ENCODE data around the gene NDP. TPM values are rescaled to one million over a fixed set of nuclear protein-coding genes. Genes with fewer than 3 reads are reported as not detected.

NDP gene
- total RNA-seq (2021) (0.23 to 0.28 TPM (median 0.27 TPM) in 3 replicates), Bru-seq, nascent RNA (percentile 18 among the genes with signal in this experiment)
- long read RNA-seq, experiment 1 = 0 reads
- long read RNA-seq, experiment 2 = 0 reads
- long read RNA-seq, experiment 3 = 0 reads

- ChIA-PET CTCF (interaction anchor here (1.2 to 1.8 kb wide), 3 partner anchors 15 to 270 kb away, joined by 4 to 9 read pairs (median 5); no protein-coding TSS in a partner anchor), POLR2A (no interaction called here)
- no peaks in the 10 kb centered on the region for H3K9me3 Mint-ChIP-seq
- H3K27ac Mint-ChIP-seq = peak within 1 kb of the TSS; percentile 91
- no peak for TF ChIP-seq ZNF138 (CRISPR knock-in tag; conservative IDR thresholded peaks at IDR 0.05)
- no peak for TF ChIP-seq ZNF263 (CRISPR knock-in tag; IDR thresholded peaks at IDR 0.05; ENCODE audit: low read depth)
- no peak for TF ChIP-seq E2F1 (CRISPR knock-in tag; IDR thresholded peaks at IDR 0.05)
- TF ChIP-seq MYBL2 (CRISPR knock-in tag; IDR thresholded peaks at IDR 0.05) = no peak
- TF ChIP-seq ESRRA (CRISPR knock-in tag; IDR thresholded peaks at IDR 0.05; ENCODE audit: borderline replicate concordance) = no peak
- TF ChIP-seq SMAD4 (CRISPR knock-in tag; IDR thresholded peaks at IDR 0.05) = no peak
- no peak for TF ChIP-seq ZNF425 (CRISPR knock-in tag; conservative IDR thresholded peaks at IDR 0.05)
- TF ChIP-seq ZNF671 (CRISPR knock-in tag; IDR thresholded peaks at IDR 0.05) = no peak
- TF ChIP-seq MLX (CRISPR knock-in tag; IDR thresholded peaks at IDR 0.05) = no peak
- no peak for TF ChIP-seq SP1 (CRISPR knock-in tag; conservative IDR thresholded peaks at IDR 0.05)
- no peak for TF ChIP-seq GTF2I (CRISPR knock-in tag; conservative IDR thresholded peaks at IDR 0.05)
- TF ChIP-seq USF1 (CRISPR knock-in tag; IDR thresholded peaks at IDR 0.05) = no peak
- TF ChIP-seq RORB (CRISPR knock-in tag; IDR thresholded peaks at IDR 0.05) = no peak
- no peak for TF ChIP-seq FOXK1 (CRISPR knock-in tag; IDR thresholded peaks at IDR 0.05)
- H3K27me3 Mint-ChIP-seq (ENCODE audit: low read depth) = peaks cover 20% of the 10 kb centered on the region
- H3K36me3 Mint-ChIP-seq = no peaks in the 10 kb centered on the region
- ATAC-seq (peak; percentile 56), DNase-seq (ENCODE audit: low spot score) (peak; percentile 16)
- peaks cover 41% of the 10 kb centered on the region for H3K4me1 Mint-ChIP-seq
- peak within 1 kb of the TSS; percentile 73 for H3K4me3 Mint-ChIP-seq
Observed at GRCh38 chrX:43973249-43974099, at the start of gene NDP. Gene NDP, minus strand, starts transcription at chrX:43973390. Its CDS starts 14,745 bp downstream, at chrX:43958645.

GRCh38 chrX:44022964-44023363 is 49.8 kb upstream of the NDP start:
- Mint-ChIP-seq H3K4me3 (no peak overlapping the region), H3K9me3 (no peaks in the 10 kb centered on the region), H3K4me1 (no peaks in the 10 kb centered on the region), H3K27ac (no peak overlapping the region), H3K27me3 (ENCODE audit: low read depth) (no peaks in the 10 kb centered on the region), H3K36me3 (no peaks in the 10 kb centered on the region)
- no peak for ATAC-seq
- no peak for DNase-seq (ENCODE audit: low spot score)
- ChIA-PET CTCF (no interaction called here), POLR2A (no interaction called here)
- no peak for TF ChIP-seq JUN (CRISPR knock-in tag; IDR thresholded peaks at IDR 0.05)
- TF ChIP-seq HMGA2 (CRISPR knock-in tag; IDR thresholded peaks at IDR 0.05) = no peak
- TF ChIP-seq IRF1 (CRISPR knock-in tag; IDR thresholded peaks at IDR 0.05) = no peak
- TF ChIP-seq ELF4 (CRISPR knock-in tag; IDR thresholded peaks at IDR 0.05; ENCODE audit: low read depth) = no peak
- TF ChIP-seq CTCF (IDR thresholded peaks at IDR 0.05) = no peak
- TF ChIP-seq ETV6 (CRISPR knock-in tag; IDR thresholded peaks at IDR 0.05) = no peak

Measured in WTC11 (cell line).